ENCODE results near the gene TNIP2. TPM values are rescaled to one million over a fixed set of nuclear protein-coding genes. Genes with fewer than 3 reads are reported as not detected.
A peak's percentile ranks its signal among the peaks of the same experiment; 100 is the strongest.

The TNIP2 gene
- total RNA-seq, 1 experiment from 2014 or later, result 31.9 TPM

GRCh38 chr4:2735869-2736268, 20.3 kb downstream of the TNIP2 start:
- CTCF ChIA-PET, result no interaction called here
- intact Hi-C loops (cut with micrococcal nuclease; ENCODE audit: unreplicated experiment), result no loop called here
- BruUV-seq (replicated peaks), result no TSS peak
- TF ChIP-seq, protein P1, sequence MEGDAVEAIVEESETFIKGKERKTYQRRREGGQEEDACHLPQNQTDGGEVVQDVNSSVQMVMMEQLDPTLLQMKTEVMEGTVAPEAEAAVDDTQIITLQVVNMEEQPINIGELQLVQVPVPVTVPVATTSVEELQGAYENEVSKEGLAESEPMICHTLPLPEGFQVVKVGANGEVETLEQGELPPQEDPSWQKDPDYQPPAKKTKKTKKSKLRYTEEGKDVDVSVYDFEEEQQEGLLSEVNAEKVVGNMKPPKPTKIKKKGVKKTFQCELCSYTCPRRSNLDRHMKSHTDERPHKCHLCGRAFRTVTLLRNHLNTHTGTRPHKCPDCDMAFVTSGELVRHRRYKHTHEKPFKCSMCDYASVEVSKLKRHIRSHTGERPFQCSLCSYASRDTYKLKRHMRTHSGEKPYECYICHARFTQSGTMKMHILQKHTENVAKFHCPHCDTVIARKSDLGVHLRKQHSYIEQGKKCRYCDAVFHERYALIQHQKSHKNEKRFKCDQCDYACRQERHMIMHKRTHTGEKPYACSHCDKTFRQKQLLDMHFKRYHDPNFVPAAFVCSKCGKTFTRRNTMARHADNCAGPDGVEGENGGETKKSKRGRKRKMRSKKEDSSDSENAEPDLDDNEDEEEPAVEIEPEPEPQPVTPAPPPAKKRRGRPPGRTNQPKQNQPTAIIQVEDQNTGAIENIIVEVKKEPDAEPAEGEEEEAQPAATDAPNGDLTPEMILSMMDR (conservative IDR thresholded peaks at IDR 0.05; ENCODE audit: low read depth, low read length), result no peak
- TF ChIP-seq EZH2 (IDR thresholded peaks at IDR 0.05; ENCODE audit: borderline replicate concordance, low read depth, low read length, poor library complexity, severe bottlenecking), result no peak
- DNase-seq (ENCODE audit: low spot score), result no peak
- POLR2A ChIA-PET (ENCODE audit: low non-redundant PET), result no interaction called here
- Histone ChIP-seq H3K4me3 (ENCODE audit: low read depth, low read length, poor library complexity, severe bottlenecking) (no peak overlapping the region), H3K27me3 (replicated peaks; ENCODE audit: insufficient read depth, low read depth, low read length, poor library complexity) (no peaks in the 10 kb centered on the region), H3K36me3 (ENCODE audit: insufficient read depth, low read length, poor library complexity, severe bottlenecking) (peaks cover 28% of the 10 kb centered on the region), H3K27ac (ENCODE audit: low read depth, low read length, poor library complexity, severe bottlenecking) (no peak overlapping the region), H3K9me3 (ENCODE audit: low read depth, low read length, poor library complexity, severe bottlenecking) (no peaks in the 10 kb centered on the region), H3K4me1 (ENCODE audit: insufficient read depth, low read length, poor library complexity, severe bottlenecking) (no peaks in the 10 kb centered on the region)

GRCh38 chr4:2734612-2735011, 21.5 kb downstream of the TNIP2 start:
- DNase-seq (ENCODE audit: low spot score), result no peak
- Histone ChIP-seq H3K27me3 (replicated peaks; ENCODE audit: insufficient read depth, low read depth, low read length, poor library complexity) (no peaks in the 10 kb centered on the region), H3K36me3 (ENCODE audit: insufficient read depth, low read length, poor library complexity, severe bottlenecking) (peaks cover 28% of the 10 kb centered on the region), H3K9me3 (ENCODE audit: low read depth, low read length, poor library complexity, severe bottlenecking) (no peaks in the 10 kb centered on the region), H3K27ac (ENCODE audit: low read depth, low read length, poor library complexity, severe bottlenecking) (no peak overlapping the region), H3K4me3 (ENCODE audit: low read depth, low read length, poor library complexity, severe bottlenecking) (no peak overlapping the region), H3K4me1 (ENCODE audit: insufficient read depth, low read length, poor library complexity, severe bottlenecking) (no peaks in the 10 kb centered on the region)
- ChIA-PET CTCF (no interaction called here), POLR2A (ENCODE audit: low non-redundant PET) (no interaction called here)
- TSS peak; percentile 22 for BruUV-seq (replicated peaks)
- TF ChIP-seq, protein P1 (conservative IDR thresholded peaks at IDR 0.05; ENCODE audit: low read depth, low read length), result no peak
- TF ChIP-seq EZH2 (IDR thresholded peaks at IDR 0.05; ENCODE audit: borderline replicate concordance, low read depth, low read length, poor library complexity, severe bottlenecking), result no peak
- intact Hi-C loops (cut with micrococcal nuclease; ENCODE audit: unreplicated experiment), result no loop called here

DNA sequence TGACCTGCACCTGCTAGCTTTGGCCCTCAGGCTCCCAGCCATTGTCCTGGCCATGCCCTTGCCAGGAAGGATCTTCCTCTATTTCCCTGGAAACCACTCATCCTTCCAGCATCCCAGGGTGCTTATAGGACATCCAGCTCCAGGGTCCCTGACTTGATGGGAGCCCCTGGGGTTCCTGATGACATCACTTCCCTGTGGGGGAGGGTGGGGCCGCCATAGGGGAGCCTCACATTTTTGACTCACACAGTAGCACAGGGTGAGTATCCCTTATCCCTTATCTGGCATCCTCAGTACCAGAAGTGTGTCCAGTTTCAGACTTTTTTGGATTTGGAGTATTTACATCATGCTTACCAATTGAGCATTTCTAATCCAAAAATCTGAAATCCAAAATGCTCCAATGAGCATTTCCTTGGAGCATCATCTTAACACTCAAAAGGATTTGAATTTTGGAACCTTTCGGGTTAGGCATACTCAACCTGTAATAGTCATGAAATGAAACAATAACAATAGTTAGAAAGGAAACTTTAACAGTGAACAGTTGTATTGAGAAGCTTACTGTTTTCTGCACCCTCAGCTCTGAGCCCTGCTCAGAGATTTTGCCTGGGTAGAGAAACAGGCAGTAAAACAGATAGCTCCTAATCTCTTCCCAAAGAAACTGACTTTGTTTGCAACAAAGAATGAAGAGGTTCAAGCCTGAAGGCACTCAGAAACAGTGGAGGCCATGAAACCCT, 22.1 kb downstream of the TNIP2 start:
- peaks cover 28% of the 10 kb centered on the region for H3K36me3 ChIP-seq (ENCODE audit: insufficient read depth, low read length, poor library complexity, severe bottlenecking)
- ChIA-PET CTCF (no interaction called here), POLR2A (ENCODE audit: low non-redundant PET) (no interaction called here)
- no peaks in the 10 kb centered on the region for H3K27me3 ChIP-seq (replicated peaks; ENCODE audit: insufficient read depth, low read depth, low read length, poor library complexity)
- no peak overlapping the region for H3K4me3 ChIP-seq (ENCODE audit: low read depth, low read length, poor library complexity, severe bottlenecking)
- no peak for DNase-seq (ENCODE audit: low spot score)
- TF ChIP-seq, protein P1 (conservative IDR thresholded peaks at IDR 0.05; ENCODE audit: low read depth, low read length), result no peak
- TF ChIP-seq EZH2 (IDR thresholded peaks at IDR 0.05; ENCODE audit: borderline replicate concordance, low read depth, low read length, poor library complexity, severe bottlenecking), result no peak
- H3K9me3 ChIP-seq (ENCODE audit: low read depth, low read length, poor library complexity, severe bottlenecking), result no peaks in the 10 kb centered on the region
- BruUV-seq (replicated peaks), result no TSS peak
- intact Hi-C loops (cut with micrococcal nuclease; ENCODE audit: unreplicated experiment), result no loop called here
- no peak overlapping the region for H3K27ac ChIP-seq (ENCODE audit: low read depth, low read length, poor library complexity, severe bottlenecking)
- H3K4me1 ChIP-seq (ENCODE audit: insufficient read depth, low read length, poor library complexity, severe bottlenecking), result no peaks in the 10 kb centered on the region

Data from A673 (cell line).